Vagina (tissue), 2 donors: Measurements from ENCODE around the gene SULT1A1.

Source experiments
- CTCF ChIP-seq, 3 experiments: fragments of 450-650 bp in 2 of 3; fragments of 200-600 bp in 1 of 3; sonication (generic) in 1 of 3; IDR thresholded peaks; one replicate each; pipeline ENCODE4 v1.5.1; 2017 to 2019; ENCODE audit warnings: antibody characterized with exemption in 3 of 3, mild to moderate bottlenecking in 2 of 3, moderate library complexity in 2 of 3
- POLR2A ChIP-seq, 2 donors: fragments of 450-650 bp; IDR thresholded peaks; one replicate each; pipeline ENCODE4 v1.6.1; 2017; ENCODE audit warnings: antibody characterized with exemption in 2 of 2, mild to moderate bottlenecking in 2 of 2, moderate library complexity in 2 of 2
- POLR2AphosphoS5 ChIP-seq, 2 donors: sonication (generic); formaldehyde crosslinking; IDR thresholded peaks; one replicate each; pipeline ENCODE4 v1.9.0; 2017; ENCODE audit warnings: antibody characterized with exemption in 2 of 2, mild to moderate bottlenecking in 2 of 2, low read depth in 1 of 2; ENCODE audit not compliant: insufficient read depth in 1 of 2

DNA sequence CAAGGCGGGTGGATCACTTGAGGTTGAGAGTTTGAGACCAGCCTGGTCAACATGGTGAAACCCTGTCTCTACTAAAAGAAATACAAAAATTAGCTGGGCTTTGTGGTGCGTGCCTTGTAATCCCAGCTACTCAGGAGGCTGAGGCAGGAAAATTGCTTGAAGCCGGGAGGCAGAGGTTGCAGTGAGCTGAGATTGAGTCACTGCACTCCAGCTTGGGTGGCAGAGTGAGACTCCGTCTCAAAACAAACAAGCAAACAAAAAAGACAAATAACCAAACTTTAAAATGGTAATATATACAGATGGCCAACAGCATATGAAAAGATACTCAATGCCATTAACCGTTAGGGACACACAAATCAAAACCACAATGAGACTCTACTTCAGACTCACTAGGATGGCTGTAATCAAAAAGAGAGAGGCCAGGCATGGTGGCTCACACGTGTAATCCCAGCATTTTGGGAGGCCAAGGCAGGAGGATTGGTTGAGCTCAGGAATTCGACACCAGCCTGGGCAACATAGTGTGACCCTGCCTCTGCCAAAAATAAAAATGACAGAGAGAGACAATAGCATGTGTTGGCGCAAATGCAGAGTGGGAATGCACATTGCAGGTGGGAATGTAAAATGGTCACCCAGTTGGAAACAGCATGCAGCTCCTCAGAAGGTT is 34.3 kb downstream of the SULT1A1 start:
- no peak for TF ChIP-seq CTCF (IDR thresholded peaks at IDR 0.05)
- no peak for TF ChIP-seq POLR2A (IDR thresholded peaks at IDR 0.05)
- TF ChIP-seq POLR2AphosphoS5 (IDR thresholded peaks at IDR 0.05; ENCODE audit: insufficient read depth in 1 of 2, low read depth in 1 of 2), result no peak
